Osteocyte (in vitro differentiated cells): Measurements from ENCODE around the gene ZNF765. TPM values are rescaled to one million over a fixed set of nuclear protein-coding genes. Genes with fewer than 3 reads are reported as not detected.
A peak's percentile ranks its signal among the peaks of the same experiment; 100 is the strongest.
"Not testable (repeated sequence)": the region's sequence is repeated elsewhere in the genome, so short reads cannot be mapped to it uniquely, and the experiment has no call there.

Experiments used
- DNase-seq: peaks from one replicate; pipeline ENCODE4 v3.0.0; 2021; ENCODE audit warnings: mixed read lengths; ENCODE audit not compliant: unreplicated experiment; ENCODE audit errors: extremely low spot score
- H3K27ac Mint-ChIP-seq: one replicate; pipeline ENCODE4 v1.8.0; 2021; ENCODE audit warnings: mild to moderate bottlenecking, mixed read lengths; ENCODE audit not compliant: unreplicated experiment
- H3K27me3 Mint-ChIP-seq: one replicate; pipeline ENCODE4 v1.8.0; 2021; ENCODE audit warnings: mixed read lengths; ENCODE audit not compliant: unreplicated experiment
- H3K36me3 Mint-ChIP-seq: one replicate; pipeline ENCODE4 v1.8.0; 2021; ENCODE audit warnings: mixed read lengths; ENCODE audit not compliant: unreplicated experiment
- H3K4me1 Mint-ChIP-seq: one replicate; pipeline ENCODE4 v1.8.0; 2021; ENCODE audit warnings: mixed read lengths; ENCODE audit not compliant: unreplicated experiment
- H3K4me3 Mint-ChIP-seq: one replicate; pipeline ENCODE4 v1.8.0; 2021; ENCODE audit warnings: mild to moderate bottlenecking, moderate library complexity, mixed read lengths; ENCODE audit not compliant: unreplicated experiment
- H3K9me3 Mint-ChIP-seq: one replicate; pipeline ENCODE4 v1.8.0; 2021; ENCODE audit warnings: mixed read lengths; ENCODE audit not compliant: unreplicated experiment
- total RNA-seq: library from RNA; stranded (reverse); gene quantifications from 2 replicates; pipeline ENCODE4 v1.2.1, GENCODE V29; 2021
- TF ChIP-seq, protein P1 (sequence below): fragments of 200-600 bp; sonication (generic); IDR thresholded peaks from 2 replicates; pipeline ENCODE4 v1.5.0; 2021; ENCODE audit warnings: antibody characterized with exemption, mild to moderate bottlenecking, moderate library complexity

The ZNF765 gene
- total RNA-seq, 1 donor from 2014 or later, result 9.0 TPM

DNA sequence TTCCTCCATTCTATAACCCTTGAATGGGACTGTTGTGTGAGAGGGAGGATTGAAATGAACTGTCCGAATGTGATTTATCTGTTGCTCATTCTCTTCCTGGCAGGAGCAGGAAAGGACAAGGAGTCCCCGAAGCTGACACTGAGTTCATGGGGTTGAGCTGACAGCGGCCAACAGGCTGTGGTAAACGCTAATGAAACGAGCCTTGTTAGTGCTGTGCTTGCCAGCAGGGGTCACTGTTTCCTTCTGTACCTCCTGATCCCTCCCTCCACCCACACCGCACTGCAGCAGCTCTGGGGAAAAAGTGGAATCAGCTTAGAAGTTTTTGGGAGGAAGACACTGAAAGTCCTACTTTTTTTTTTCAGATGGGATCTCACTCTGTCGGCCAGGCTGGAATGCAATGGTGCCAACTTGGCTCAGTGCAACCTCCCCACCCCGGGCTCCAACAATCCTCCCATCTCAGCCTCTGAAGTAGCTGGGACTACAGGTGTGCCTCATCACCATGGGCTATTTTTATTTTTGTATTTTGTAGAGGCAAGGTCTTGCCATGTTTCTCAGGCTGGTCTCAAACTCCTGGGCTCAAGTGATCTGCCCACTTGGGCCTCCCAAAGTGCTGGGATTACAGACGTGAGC, 30.1 kb downstream of the ZNF765 start:
- TF ChIP-seq, protein P1, sequence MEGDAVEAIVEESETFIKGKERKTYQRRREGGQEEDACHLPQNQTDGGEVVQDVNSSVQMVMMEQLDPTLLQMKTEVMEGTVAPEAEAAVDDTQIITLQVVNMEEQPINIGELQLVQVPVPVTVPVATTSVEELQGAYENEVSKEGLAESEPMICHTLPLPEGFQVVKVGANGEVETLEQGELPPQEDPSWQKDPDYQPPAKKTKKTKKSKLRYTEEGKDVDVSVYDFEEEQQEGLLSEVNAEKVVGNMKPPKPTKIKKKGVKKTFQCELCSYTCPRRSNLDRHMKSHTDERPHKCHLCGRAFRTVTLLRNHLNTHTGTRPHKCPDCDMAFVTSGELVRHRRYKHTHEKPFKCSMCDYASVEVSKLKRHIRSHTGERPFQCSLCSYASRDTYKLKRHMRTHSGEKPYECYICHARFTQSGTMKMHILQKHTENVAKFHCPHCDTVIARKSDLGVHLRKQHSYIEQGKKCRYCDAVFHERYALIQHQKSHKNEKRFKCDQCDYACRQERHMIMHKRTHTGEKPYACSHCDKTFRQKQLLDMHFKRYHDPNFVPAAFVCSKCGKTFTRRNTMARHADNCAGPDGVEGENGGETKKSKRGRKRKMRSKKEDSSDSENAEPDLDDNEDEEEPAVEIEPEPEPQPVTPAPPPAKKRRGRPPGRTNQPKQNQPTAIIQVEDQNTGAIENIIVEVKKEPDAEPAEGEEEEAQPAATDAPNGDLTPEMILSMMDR, result peak; percentile 58
- Mint-ChIP-seq H3K4me3 (no peak overlapping the region), H3K4me1 (no peaks in the 10 kb centered on the region), H3K27me3 (no peaks in the 10 kb centered on the region), H3K27ac (no peak overlapping the region), H3K36me3 (peaks cover 6% of the 10 kb centered on the region), H3K9me3 (peaks cover 16% of the 10 kb centered on the region)
- no peak for DNase-seq

DNA sequence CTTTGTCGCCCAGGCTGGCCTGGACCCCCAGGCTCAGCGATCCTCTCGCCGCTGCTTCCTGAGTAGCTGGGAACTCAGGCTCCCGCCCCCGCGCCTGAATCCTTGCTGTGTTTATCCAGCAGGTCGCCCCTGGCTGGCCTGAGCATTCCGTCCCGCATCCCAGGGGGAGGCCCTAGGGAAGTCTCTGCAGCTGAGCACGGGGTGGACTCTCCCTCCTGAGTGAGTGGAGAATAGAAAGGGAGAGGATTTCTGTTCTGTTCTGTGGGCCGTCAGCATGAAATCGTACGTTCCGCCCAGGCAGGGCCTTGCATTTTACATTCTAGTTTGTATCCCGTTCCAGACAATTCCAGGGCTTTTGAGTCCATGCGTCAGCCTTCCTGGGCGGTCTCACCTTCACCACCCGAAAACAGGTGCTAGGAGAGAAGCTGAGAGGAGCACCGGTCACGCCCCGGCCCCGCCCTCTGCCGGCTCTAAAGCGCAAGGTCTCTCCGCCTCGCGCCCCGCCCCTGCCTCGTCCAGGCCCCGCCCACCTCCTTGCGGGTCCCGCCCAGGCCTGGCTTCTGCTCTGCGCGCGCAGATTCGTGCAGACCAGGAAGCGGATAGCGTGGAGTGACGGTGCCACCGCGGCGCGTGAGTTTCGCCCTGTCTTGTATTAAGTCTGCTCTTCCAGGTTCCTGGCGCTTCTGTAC, 36.6 kb downstream of the ZNF765 start, which contains the start of gene ZNF761:
Gene ZNF761, plus strand, starts transcription at position 586 of the 689 bp plus-strand sequence. CDS start 15,285 bp downstream, outside the sequence.
- Mint-ChIP-seq H3K27ac (peak within 1 kb of the TSS; percentile 88), H3K36me3 (peaks cover 27% of the 10 kb centered on the region), H3K27me3 (no peaks in the 10 kb centered on the region), H3K4me3 (peak within 1 kb of the TSS; percentile 91), H3K4me1 (peaks cover 15% of the 10 kb centered on the region), H3K9me3 (peaks cover 4% of the 10 kb centered on the region)
- TF ChIP-seq, protein P1, result peak; percentile 62
- DNase-seq, result peak; percentile 98

DNA sequence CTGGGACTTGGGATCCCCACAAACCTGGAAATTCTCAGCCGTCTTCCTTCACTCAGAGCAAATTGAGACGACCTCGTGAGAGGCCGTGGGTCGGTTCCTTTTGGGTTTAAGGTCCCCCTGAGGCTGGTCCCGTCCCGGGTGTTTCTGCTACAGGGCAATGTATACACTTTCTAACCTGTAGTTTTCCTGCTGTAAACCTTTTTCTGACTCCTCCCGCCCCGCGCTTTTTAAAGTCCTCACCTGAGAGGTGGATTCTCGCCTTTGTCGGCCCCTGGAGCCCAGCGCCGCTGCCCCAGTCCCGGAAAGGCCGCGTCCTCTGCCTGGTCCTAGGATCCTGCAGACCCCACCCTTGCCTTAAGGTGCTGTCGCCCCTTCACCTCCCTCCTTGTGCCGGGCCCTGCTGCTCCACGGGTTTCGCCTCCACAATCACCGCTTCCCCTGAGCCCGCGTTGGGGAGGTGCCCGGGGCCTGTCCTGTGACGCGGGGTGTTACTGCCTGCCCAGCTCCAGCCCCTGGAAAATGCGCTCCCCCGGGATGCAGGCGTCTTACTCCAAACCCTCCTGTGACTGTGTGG, 37.2 kb downstream of the ZNF765 start:
- TF ChIP-seq, protein P1, result no peak
- peaks cover 4% of the 10 kb centered on the region for H3K9me3 Mint-ChIP-seq
- DNase-seq, result peak; percentile 86
- H3K4me3 Mint-ChIP-seq, result peak overlapping the region; percentile 91
- peaks cover 15% of the 10 kb centered on the region for H3K4me1 Mint-ChIP-seq
- peak overlapping the region; percentile 88 for H3K27ac Mint-ChIP-seq
- H3K36me3 Mint-ChIP-seq, result peaks cover 31% of the 10 kb centered on the region
- H3K27me3 Mint-ChIP-seq, result no peaks in the 10 kb centered on the region

DNA sequence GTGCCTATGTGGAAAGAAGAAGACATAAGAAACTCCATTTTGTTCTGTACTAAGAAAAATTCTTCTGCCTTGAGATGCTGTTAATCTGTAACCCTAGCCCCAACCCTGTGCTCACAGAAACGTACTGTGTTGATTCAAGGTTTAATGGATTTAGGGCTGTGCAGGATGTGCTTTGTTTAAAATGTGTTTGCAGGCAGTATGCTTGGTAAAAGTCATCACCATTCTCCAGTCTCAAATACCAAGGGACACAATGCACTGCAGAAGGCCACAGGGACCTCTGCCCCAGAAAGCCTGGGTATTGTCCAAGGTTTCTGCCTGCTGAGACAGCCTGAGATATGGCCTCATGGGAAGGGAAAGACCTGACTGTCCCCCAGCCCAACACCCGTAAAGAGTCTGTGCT, 48.9 kb downstream of the ZNF765 start:
- not testable (repeated sequence) for DNase-seq, H3K4me1 Mint-ChIP-seq, H3K4me3 Mint-ChIP-seq, H3K27me3 Mint-ChIP-seq, H3K27ac Mint-ChIP-seq
- peaks cover 41% of the 10 kb centered on the region for H3K9me3 Mint-ChIP-seq
- peaks cover 74% of the 10 kb centered on the region for H3K36me3 Mint-ChIP-seq

DNA sequence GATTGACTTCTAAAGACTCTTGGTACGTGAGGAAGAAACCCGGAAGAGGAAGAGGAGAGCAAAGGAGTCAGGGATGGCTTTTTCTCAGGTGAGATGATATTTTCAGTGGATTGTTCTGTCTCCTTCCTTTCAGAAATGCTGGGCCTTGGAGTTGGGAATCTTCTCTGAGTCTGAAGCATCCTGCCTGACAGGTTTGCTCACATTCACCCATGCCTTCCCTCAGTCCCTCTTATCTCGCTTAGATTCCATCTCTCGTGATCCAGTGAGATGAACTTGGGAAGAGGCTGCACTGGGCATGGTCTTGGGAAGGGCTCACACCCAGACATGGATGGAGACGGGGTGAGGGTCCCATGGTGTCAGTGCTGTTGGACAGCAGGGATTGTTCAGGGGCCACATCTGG, 52.2 kb downstream of the ZNF765 start:
- H3K27me3 Mint-ChIP-seq, H3K27ac Mint-ChIP-seq, DNase-seq, H3K4me1 Mint-ChIP-seq, H3K4me3 Mint-ChIP-seq: not testable (repeated sequence)
- peaks cover 50% of the 10 kb centered on the region for H3K9me3 Mint-ChIP-seq
- H3K36me3 Mint-ChIP-seq, result peaks cover 78% of the 10 kb centered on the region

DNA sequence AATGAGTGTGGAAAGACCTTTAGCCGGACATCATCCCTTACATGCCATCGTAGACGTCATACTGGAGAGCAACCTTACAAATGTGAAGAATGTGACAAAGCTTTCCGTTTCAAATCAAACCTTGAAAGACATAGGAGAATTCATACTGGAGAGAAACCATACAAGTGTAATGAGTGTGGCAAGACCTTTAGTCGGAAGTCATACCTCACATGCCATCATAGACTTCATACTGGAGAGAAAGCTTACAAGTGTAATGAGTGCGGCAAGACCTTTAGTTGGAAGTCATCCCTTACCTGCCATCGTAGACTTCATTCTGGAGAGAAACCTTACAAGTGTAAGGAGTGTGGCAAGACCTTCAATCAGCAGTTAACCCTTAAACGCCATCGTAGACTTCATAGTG, 60.9 kb downstream of the ZNF765 start:
- no peaks in the 10 kb centered on the region for H3K4me1 Mint-ChIP-seq
- peaks cover 63% of the 10 kb centered on the region for H3K36me3 Mint-ChIP-seq
- TF ChIP-seq, protein P1, result no peak
- no peak for DNase-seq
- H3K27ac Mint-ChIP-seq, result no peak overlapping the region
- no peak overlapping the region for H3K4me3 Mint-ChIP-seq
- peaks cover 50% of the 10 kb centered on the region for H3K9me3 Mint-ChIP-seq
- H3K27me3 Mint-ChIP-seq, result no peaks in the 10 kb centered on the region

DNA sequence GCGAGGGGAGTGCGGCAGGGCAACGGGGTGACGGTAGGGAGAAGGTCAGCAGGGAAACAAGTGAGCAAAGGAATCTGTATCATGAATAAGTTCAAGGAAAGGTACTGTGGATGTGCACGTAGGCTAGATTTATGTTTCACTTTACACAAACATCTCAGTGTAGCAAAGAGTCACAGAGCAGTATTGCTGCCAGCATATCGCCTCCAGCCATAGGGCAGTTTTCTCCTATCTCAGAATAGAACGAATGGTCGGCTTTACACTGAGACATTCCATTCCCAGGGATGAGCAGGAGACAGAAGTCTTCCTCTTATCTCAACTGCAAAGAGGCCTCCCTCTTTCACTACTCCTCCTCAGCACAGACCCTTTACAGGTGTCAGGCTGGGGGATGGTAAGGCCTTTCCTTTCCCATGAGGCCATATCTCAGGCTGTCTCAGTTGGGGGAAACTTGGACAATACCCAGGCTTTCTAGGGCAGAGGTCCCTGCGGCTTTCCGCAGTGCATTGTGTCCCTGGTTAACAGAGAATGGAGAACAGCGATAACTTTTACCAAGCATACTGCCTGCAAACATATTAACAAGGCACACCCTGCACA, 65.3 kb downstream of the ZNF765 start:
- H3K36me3 Mint-ChIP-seq, result peaks cover 23% of the 10 kb centered on the region
- not testable (repeated sequence) for H3K27ac Mint-ChIP-seq

More for the DNA sequence above, 65.3 kb downstream of the ZNF765 start:
- peaks cover 54% of the 10 kb centered on the region for H3K9me3 Mint-ChIP-seq
- not testable (repeated sequence) for H3K4me1 Mint-ChIP-seq, H3K27me3 Mint-ChIP-seq, H3K4me3 Mint-ChIP-seq, DNase-seq
